H9 (cell line): Measurements from ENCODE around the gene KDM3A. TPM values are rescaled to one million over a fixed set of nuclear protein-coding genes. Genes with fewer than 3 reads are reported as not detected.

Source experiments
- DNase-seq: peaks from one replicate; pipeline ENCODE4 v3.0.0-alpha.2; 2017
- H2AFZ ChIP-seq: one replicate; pipeline ENCODE4 v1.6.1; 2013; ENCODE audit warnings: mild to moderate bottlenecking, low read length, control low read depth, moderate library complexity
- H2AK5ac ChIP-seq: 2 replicates; pipeline ENCODE4 v1.6.1; 2013; ENCODE audit warnings: low read length, control low read depth, mixed read lengths; ENCODE audit not compliant: insufficient read length
- H2BK120ac ChIP-seq: one replicate; pipeline ENCODE4 v1.6.1; 2013; ENCODE audit warnings: low read depth, mild to moderate bottlenecking, low read length, control low read depth, inconsistent platforms; ENCODE audit not compliant: poor library complexity, severe bottlenecking
- H2BK12ac ChIP-seq: 2 replicates; pipeline ENCODE4 v1.6.1; 2013; ENCODE audit warnings: low read length, control low read depth, mixed read lengths, low read depth; ENCODE audit not compliant: insufficient read length
- H2BK15ac ChIP-seq: 2 replicates; pipeline ENCODE4 v1.6.1; 2013; ENCODE audit warnings: low read depth, low read length, control low read depth
- H2BK20ac ChIP-seq: one replicate; pipeline ENCODE4 v1.6.1; 2013; ENCODE audit warnings: low read depth, mild to moderate bottlenecking, low read length, control low read depth, inconsistent platforms; ENCODE audit not compliant: poor library complexity, severe bottlenecking
- H2BK5ac ChIP-seq: 2 replicates; pipeline ENCODE4 v1.6.1; 2013; ENCODE audit warnings: low read length, control low read depth, mixed read lengths; ENCODE audit not compliant: insufficient read length
- H3K14ac ChIP-seq: 2 replicates; pipeline ENCODE4 v1.6.1; 2013; ENCODE audit warnings: low read length, control low read depth; ENCODE audit not compliant: insufficient read depth
- H3K18ac ChIP-seq: 2 replicates; pipeline ENCODE4 v1.6.1; 2013; ENCODE audit warnings: low read depth, mild to moderate bottlenecking, mixed read lengths, low read length, control low read depth; ENCODE audit not compliant: insufficient read length
- H3K23ac ChIP-seq: 2 replicates; pipeline ENCODE4 v1.6.1; 2013; ENCODE audit warnings: low read length, control low read depth, mixed read lengths, low read depth; ENCODE audit not compliant: insufficient read length
- H3K23me2 ChIP-seq: 2 replicates; pipeline ENCODE4 v1.6.1; 2013; ENCODE audit warnings: low read depth, mild to moderate bottlenecking, mixed read lengths, low read length, control low read depth; ENCODE audit not compliant: insufficient read length, poor library complexity, severe bottlenecking
- H3K27ac ChIP-seq: 2 replicates; pipeline ENCODE4 v1.5.1; 2013; ENCODE audit warnings: low read length, control low read depth, mixed read lengths, low read depth; ENCODE audit not compliant: insufficient read length
- H3K27me3 ChIP-seq: 2 replicates; pipeline ENCODE4 v1.6.1; 2013; ENCODE audit warnings: low read length, control low read depth, inconsistent platforms; ENCODE audit not compliant: insufficient read depth
- H3K4ac ChIP-seq: 2 replicates; pipeline ENCODE4 v1.6.1; 2013; ENCODE audit warnings: low read depth, mild to moderate bottlenecking, control low read depth, inconsistent platforms, low read length, moderate library complexity
- H3K4me1 ChIP-seq: 2 replicates; pipeline ENCODE4 v1.6.1; 2013; ENCODE audit warnings: low read length, control low read depth, inconsistent platforms; ENCODE audit not compliant: insufficient read depth
- H3K4me2 ChIP-seq: 2 replicates; pipeline ENCODE4 v1.6.1; 2013; ENCODE audit warnings: low read length, control low read depth, mixed read lengths; ENCODE audit not compliant: insufficient read length, insufficient read depth
- H3K56ac ChIP-seq: 2 replicates; pipeline ENCODE4 v1.6.1; 2013; ENCODE audit warnings: low read depth, mild to moderate bottlenecking, mixed read lengths, low read length, control low read depth; ENCODE audit not compliant: insufficient read length
- H3K79me1 ChIP-seq: 2 replicates; pipeline ENCODE4 v1.6.1; 2013; ENCODE audit warnings: low read depth, mild to moderate bottlenecking, moderate library complexity, low read length, control low read depth, inconsistent platforms; ENCODE audit not compliant: insufficient read depth, poor library complexity, severe bottlenecking
- H3K79me2 ChIP-seq: 2 replicates; pipeline ENCODE4 v1.6.1; 2013; ENCODE audit warnings: low read length, control low read depth, inconsistent platforms; ENCODE audit not compliant: insufficient read depth
- H3K9ac ChIP-seq: 2 replicates; pipeline ENCODE4 v1.6.1; 2013; ENCODE audit warnings: low read length, control low read depth, mixed read lengths; ENCODE audit not compliant: insufficient read length; ENCODE audit errors: extremely low read depth
- H3K9me3 ChIP-seq: one replicate; pipeline ENCODE4 v1.6.1; 2013; ENCODE audit warnings: low read depth, low read length, inconsistent platforms; ENCODE audit not compliant: control insufficient read depth
- H3T11ph ChIP-seq: one replicate; pipeline ENCODE4 v1.6.1; 2013; ENCODE audit warnings: mild to moderate bottlenecking, low read length, control low read depth, inconsistent platforms
- H4K20me1 ChIP-seq: one replicate; pipeline ENCODE4 v1.6.1; 2013; ENCODE audit not compliant: control insufficient read depth, insufficient read length, insufficient read depth
- H4K5ac ChIP-seq: 2 replicates; pipeline ENCODE4 v1.6.1; 2013; ENCODE audit warnings: low read depth, mild to moderate bottlenecking, mixed read lengths, low read length, control low read depth; ENCODE audit not compliant: insufficient read length
- H4K8ac ChIP-seq: replicated peaks from 2 replicates; pipeline ENCODE4 v1.6.1; 2013; ENCODE audit warnings: low read length, control low read depth, mixed read lengths, low read depth; ENCODE audit not compliant: insufficient read length
- H4K91ac ChIP-seq: 2 replicates; pipeline ENCODE4 v1.6.1; 2013; ENCODE audit warnings: low read depth, mild to moderate bottlenecking, moderate library complexity, mixed read lengths, low read length, control low read depth; ENCODE audit not compliant: insufficient read length
- H3K27ac Mint-ChIP-seq, 3 experiments: 2 replicates in 2 of 3; 3 replicates in 1 of 3; pipeline ENCODE4 v1.8.0; 2020 to 2021; ENCODE audit warnings: mixed read lengths in 3 of 3, mild to moderate bottlenecking in 1 of 3, moderate library complexity in 1 of 3
- H3K27me3 Mint-ChIP-seq: 2 replicates; pipeline ENCODE4 v1.8.0; 2021; ENCODE audit warnings: low read depth, mild to moderate bottlenecking, moderate library complexity, mixed read lengths
- H3K36me3 Mint-ChIP-seq, 3 experiments: 2 replicates in 2 of 3; 3 replicates in 1 of 3; pipeline ENCODE4 v1.8.0; 2020 to 2021; ENCODE audit warnings: low read depth in 3 of 3, mixed read lengths in 3 of 3; ENCODE audit not compliant: insufficient read depth in 1 of 3
- H3K4me1 Mint-ChIP-seq, 2 experiments: 2 replicates each; pipeline ENCODE4 v1.8.0; 2020; ENCODE audit warnings: mixed read lengths in 2 of 2
- H3K4me3 Mint-ChIP-seq, 2 experiments: 2 replicates in 1 of 2; 3 replicates in 1 of 2; pipeline ENCODE4 v1.8.0; 2020 to 2021; ENCODE audit warnings: mild to moderate bottlenecking in 2 of 2, mixed read lengths in 2 of 2, moderate library complexity in 1 of 2
- H3K9me3 Mint-ChIP-seq, 2 experiments: 2 replicates in 1 of 2; 3 replicates in 1 of 2; pipeline ENCODE4 v1.8.0; 2020; ENCODE audit warnings: mild to moderate bottlenecking in 2 of 2, mixed read lengths in 2 of 2, moderate library complexity in 1 of 2
- WGBS: extraction: QIAGEN DNeasy Blood & Tissue Kit; methylation state at CpG from one replicate; pipeline ENCODE4 v1.1.7; 2013; ENCODE audit warnings: missing lambda C conversion rate, low lambda C conversion rate, mixed read lengths; ENCODE audit not compliant: insufficient read length; ENCODE audit errors: extremely low coverage; 5-methylcytosine and 5-hydroxymethylcytosine counted together
- total RNA-seq: library from RNA; stranded (reverse); gene quantifications from 2 replicates; pipeline ENCODE4 v1.2.1, GENCODE V29; 2021
- TF ChIP-seq, protein P1 (sequence below): fragments of 200-600 bp; sonication (generic); conservative IDR thresholded peaks from 3 replicates; pipeline ENCODE4 v1.8.0; 2021; ENCODE audit warnings: antibody characterized with exemption, mild to moderate bottlenecking

Gene KDM3A
- total RNA-seq, 1 experiment from 2014 or later: 28.1 TPM

DNA sequence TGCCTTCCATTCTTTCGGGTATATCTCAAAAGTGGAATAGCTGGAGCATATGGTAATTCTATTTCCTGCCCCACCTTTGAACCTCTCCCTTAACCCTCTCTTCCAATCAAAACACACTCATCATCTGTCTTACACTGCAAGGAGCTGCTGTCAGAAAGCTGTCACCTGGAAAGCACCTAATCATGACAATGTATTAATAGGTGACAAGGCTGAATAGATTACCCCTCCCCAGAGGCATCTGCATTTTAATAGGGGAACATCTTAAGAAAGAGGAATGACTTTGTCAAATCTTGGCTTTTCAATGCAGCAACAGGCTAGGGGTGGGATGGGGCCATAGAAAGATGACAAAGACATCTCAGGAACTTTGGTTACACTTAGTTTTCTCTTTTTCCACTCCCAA, 80.8 kb downstream of the KDM3A start:
- Histone ChIP-seq H2BK5ac (no peak overlapping the region), H3K27me3 (no peaks in the 10 kb centered on the region), H3K4me2 (no peak overlapping the region), H3K23ac (no peak overlapping the region), H2BK20ac (no peak overlapping the region), H2BK12ac (no peak overlapping the region), H3K18ac (no peak overlapping the region), H3K79me1 (no peaks in the 10 kb centered on the region), H3K14ac (no peak overlapping the region), H3K56ac (no peak overlapping the region), H3K23me2 (no peaks in the 10 kb centered on the region), H3K4ac (no peak overlapping the region), H2AK5ac (no peak overlapping the region), H3K9ac (no peak overlapping the region), H4K20me1 (no peaks in the 10 kb centered on the region), H4K91ac (no peak overlapping the region), H2BK120ac (no peak overlapping the region), H2AFZ (no peak overlapping the region), H2BK15ac (no peak overlapping the region), H3K4me1 (no peaks in the 10 kb centered on the region), H3T11ph (no peak overlapping the region), H3K9me3 (no peaks in the 10 kb centered on the region), H3K27ac (no peak overlapping the region), H4K5ac (no peak overlapping the region), H4K8ac (no peak overlapping the region), H3K79me2 (no peaks in the 10 kb centered on the region)
- H3K27ac Mint-ChIP-seq: no peak overlapping the region
- DNase-seq: no peak
- no peak overlapping the region for H3K4me3 Mint-ChIP-seq
- WGBS: no CpG with 5 or more reads among the region's 1 CpG
- peaks cover 0 to 5% (median 3%) of the 10 kb centered on the region in 3 experiments; a peak in 5 of 7 replicates for H3K36me3 Mint-ChIP-seq
- H3K9me3 Mint-ChIP-seq: peaks cover 0 to 9% of the 10 kb centered on the region in 2 experiments; a peak in 4 of 5 replicates
- TF ChIP-seq, protein P1, sequence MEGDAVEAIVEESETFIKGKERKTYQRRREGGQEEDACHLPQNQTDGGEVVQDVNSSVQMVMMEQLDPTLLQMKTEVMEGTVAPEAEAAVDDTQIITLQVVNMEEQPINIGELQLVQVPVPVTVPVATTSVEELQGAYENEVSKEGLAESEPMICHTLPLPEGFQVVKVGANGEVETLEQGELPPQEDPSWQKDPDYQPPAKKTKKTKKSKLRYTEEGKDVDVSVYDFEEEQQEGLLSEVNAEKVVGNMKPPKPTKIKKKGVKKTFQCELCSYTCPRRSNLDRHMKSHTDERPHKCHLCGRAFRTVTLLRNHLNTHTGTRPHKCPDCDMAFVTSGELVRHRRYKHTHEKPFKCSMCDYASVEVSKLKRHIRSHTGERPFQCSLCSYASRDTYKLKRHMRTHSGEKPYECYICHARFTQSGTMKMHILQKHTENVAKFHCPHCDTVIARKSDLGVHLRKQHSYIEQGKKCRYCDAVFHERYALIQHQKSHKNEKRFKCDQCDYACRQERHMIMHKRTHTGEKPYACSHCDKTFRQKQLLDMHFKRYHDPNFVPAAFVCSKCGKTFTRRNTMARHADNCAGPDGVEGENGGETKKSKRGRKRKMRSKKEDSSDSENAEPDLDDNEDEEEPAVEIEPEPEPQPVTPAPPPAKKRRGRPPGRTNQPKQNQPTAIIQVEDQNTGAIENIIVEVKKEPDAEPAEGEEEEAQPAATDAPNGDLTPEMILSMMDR: no peak
- H3K4me1 Mint-ChIP-seq: no peaks in the 10 kb centered on the region
- no peaks in the 10 kb centered on the region for H3K27me3 Mint-ChIP-seq
